ENCODE data around the gene CHRNB4. TPM values are rescaled to one million over a fixed set of nuclear protein-coding genes. Genes with fewer than 3 reads are reported as not detected.

CHRNB4 gene
- total and polyA plus RNA-seq, 2 of the 8 experiments (the other 6 are each of a cell fraction or from before 2014, with no cell fraction given), result 2.4 to 4.5 TPM

GRCh38 chr15:78673917-78674444 lies 33.0 kb upstream of the CHRNB4 start:
- H3K27me3 ChIP-seq (replicated peaks in 1 of 4; ENCODE audit: control insufficient read depth in 3 of 4, extremely low read depth in 1 of 4, insufficient read depth in 3 of 4, low read length in 3 of 4), result peaks cover 0 to 6% (median 4%) of the 10 kb centered on the region in 4 experiments; a peak in 3 of 7 replicates
- TF ChIP-seq NRF1 (IDR thresholded peaks at IDR 0.05; ENCODE audit: low read depth, low read length) (no peak), SIX5 (IDR thresholded peaks at IDR 0.05; ENCODE audit: low read depth, low read length) (no peak), SIN3A (conservative IDR thresholded peaks at IDR 0.05 in 1 of 2, IDR thresholded peaks at IDR 0.05 in 1 of 2; ENCODE audit: low read depth in 1 of 2, low read length in 2 of 2) (no peak), TEAD4 (IDR thresholded peaks at IDR 0.05; ENCODE audit: low read depth, low read length) (no peak), GTF2F1 (IDR thresholded peaks at IDR 0.05; ENCODE audit: borderline replicate concordance, low read depth, low read length) (no peak), CBX5 (IDR thresholded peaks at IDR 0.05; ENCODE audit: low read depth, low read length) (no peak), EGR1 (IDR thresholded peaks at IDR 0.05; ENCODE audit: borderline replicate concordance, low read depth, low read length) (no peak), CHD1 (IDR thresholded peaks at IDR 0.05; ENCODE audit: low read depth, low read length) (no peak), FOSL1 (IDR thresholded peaks at IDR 0.05; ENCODE audit: insufficient read depth, low read depth, low read length) (no peak), SIRT6 (IDR thresholded peaks at IDR 0.05; ENCODE audit: low read length) (no peak), SUZ12 (IDR thresholded peaks at IDR 0.05; ENCODE audit: low read length) (no peak), SP4 (IDR thresholded peaks at IDR 0.05; ENCODE audit: low read length) (no peak), SRF (IDR thresholded peaks at IDR 0.05; ENCODE audit: low read depth, low read length) (no peak), CBX8 (IDR thresholded peaks at IDR 0.05; ENCODE audit: borderline replicate concordance, low read depth, low read length) (no peak), GABPA (IDR thresholded peaks at IDR 0.05; ENCODE audit: borderline replicate concordance, insufficient read depth, low read length) (no peak)

More at GRCh38 chr15:78673917-78674444, 33.0 kb upstream of the CHRNB4 start:
- Histone ChIP-seq H3K4me1 (replicated peaks in 1 of 4; ENCODE audit: control insufficient read depth in 3 of 4, insufficient read depth in 4 of 4, low read length in 3 of 4) (peaks cover 7 to 23% (median 16%) of the 10 kb centered on the region in 4 experiments), H3K27ac (ENCODE audit: low read depth, low read length) (no peak overlapping the region), H3K36me3 (ENCODE audit: control insufficient read depth in 2 of 4, insufficient read depth in 4 of 4, low read length in 3 of 4) (no peaks in the 10 kb centered on the region), H4K5ac (ENCODE audit: insufficient read length, low read depth, low read length) (no peak overlapping the region), H4K8ac (ENCODE audit: extremely low read depth, insufficient read depth, low read length) (no peak overlapping the region), H2BK15ac (ENCODE audit: low read length) (no peak overlapping the region), H3K9me3 (ENCODE audit: insufficient read depth in 2 of 2, low read depth in 1 of 2, low read length in 1 of 2) (no peaks in the 10 kb centered on the region), H4K91ac (replicated peaks; ENCODE audit: insufficient read length, low read length) (no peak overlapping the region), H4K20me1 (replicated peaks in 1 of 2; ENCODE audit: control insufficient read depth in 1 of 2, insufficient read depth in 2 of 2, low read length in 2 of 2) (no peaks in the 10 kb centered on the region), H3K23me2 (ENCODE audit: low read depth, low read length) (no peaks in the 10 kb centered on the region), H3K79me1 (ENCODE audit: low read depth, low read length) (no peaks in the 10 kb centered on the region), H3K23ac (ENCODE audit: insufficient read length) (no peak overlapping the region), H2AK5ac (ENCODE audit: low read depth, low read length) (no peak overlapping the region), H3K4me2 (ENCODE audit: insufficient read depth in 1 of 2, low read depth in 2 of 2, low read length in 2 of 2) (no peak overlapping the region), H3K18ac (ENCODE audit: extremely low read depth, low read length) (no peak overlapping the region; the same call in 1 of the 2 replicates), H2BK120ac (replicated peaks; ENCODE audit: low read depth, low read length) (no peak overlapping the region), H3K14ac (ENCODE audit: insufficient read length) (no peak overlapping the region), H2AFZ (ENCODE audit: low read length) (no peak overlapping the region), H3K79me2 (ENCODE audit: control insufficient read depth in 1 of 2, insufficient read depth in 2 of 2, low read length in 2 of 2) (no peaks in the 10 kb centered on the region), H2BK20ac (ENCODE audit: low read length) (no peak overlapping the region), H2BK5ac (ENCODE audit: low read depth, low read length) (no peak overlapping the region), H2BK12ac (ENCODE audit: low read depth, low read length) (0 out of 2 replicates have a peak overlapping the region, but pooled peaks have one; percentile 69), H3K56ac (replicated peaks; ENCODE audit: insufficient read length, low read depth, low read length) (no peak overlapping the region), H3K4me3 (ENCODE audit: extremely low read depth in 1 of 4, insufficient read depth in 2 of 4, low read depth in 3 of 4, low read length in 4 of 4) (no peak overlapping the region), H3K4ac (replicated peaks; ENCODE audit: insufficient read length, low read depth, low read length) (no peak overlapping the region), H3K9ac (replicated peaks in 1 of 4; ENCODE audit: extremely low read depth in 1 of 4, low read depth in 3 of 4, low read length in 3 of 4) (no peak overlapping the region)
- WGBS, 2 experiments (ENCODE audit: extremely low coverage in 1 of 2, insufficient coverage in 1 of 2, insufficient read length in 1 of 2, insufficient replicate concordance in 2 of 2, low coverage in 1 of 2, low lambda C conversion rate in 2 of 2, missing lambda C conversion rate in 1 of 2), result 96% methylated on average over 3 of the region's 3 CpGs; no CpG with 5 or more reads in 1 of the 2 experiments
- DNase-seq (ENCODE audit: low read depth in 1 of 2, low spot score in 2 of 2), result no peak
- ChIA-PET CTCF (ENCODE audit: partially characterized antibody) (interaction anchor here (1.5 to 4.1 kb wide), 5 partner anchors 11 to 67 kb away, joined by 5 to 23 read pairs (median 6); no protein-coding TSS in a partner anchor), POLR2A (ENCODE audit: partially characterized antibody) (no interaction called here)
- no peak for FAIRE-seq
